Vagina (tissue), 2 donors: ENCODE results near the gene RBM33. TPM values are rescaled to one million over a fixed set of nuclear protein-coding genes. Genes with fewer than 3 reads are reported as not detected.
"Not testable (repeated sequence)": the region's sequence is repeated elsewhere in the genome, so short reads cannot be mapped to it uniquely, and the experiment has no call there.

Experiments
- DNase-seq, 2 donors: peaks; one replicate each; pipeline ENCODE4 v3.0.0-alpha.2; 2017; ENCODE audit errors: extremely low spot score in 2 of 2
- H3K27ac ChIP-seq: fragments of 200-600 bp; sonication (generic); one replicate; pipeline ENCODE4 v1.5.1; 2019
- H3K27me3 ChIP-seq: fragments of 200-600 bp; sonication (generic); one replicate; pipeline ENCODE4 v1.5.1; 2019
- H3K36me3 ChIP-seq, 2 donors: fragments of 200-600 bp; sonication (generic); one replicate each; pipeline ENCODE4 v1.5.1; 2017 to 2019
- H3K4me1 ChIP-seq: fragments of 200-600 bp; sonication (generic); one replicate; pipeline ENCODE4 v1.5.1; 2019
- H3K4me3 ChIP-seq, 2 donors: fragments of 200-600 bp; sonication (generic); 1 replicate in 1 of 2; 2 replicates in 1 of 2; pipeline ENCODE4 v1.5.1; 2016 to 2019
- H3K9me3 ChIP-seq: fragments of 200-600 bp; sonication (generic); one replicate; pipeline ENCODE4 v1.5.1; 2019
- CTCF ChIP-seq, 3 experiments: fragments of 450-650 bp in 2 of 3; fragments of 200-600 bp in 1 of 3; sonication (generic) in 1 of 3; IDR thresholded peaks; one replicate each; pipeline ENCODE4 v1.5.1; 2017 to 2019; ENCODE audit warnings: antibody characterized with exemption in 3 of 3, mild to moderate bottlenecking in 2 of 3, moderate library complexity in 2 of 3
- POLR2A ChIP-seq, 2 donors: fragments of 450-650 bp; IDR thresholded peaks; one replicate each; pipeline ENCODE4 v1.6.1; 2017; ENCODE audit warnings: antibody characterized with exemption in 2 of 2, mild to moderate bottlenecking in 2 of 2, moderate library complexity in 2 of 2
- POLR2AphosphoS5 ChIP-seq, 2 donors: sonication (generic); formaldehyde crosslinking; IDR thresholded peaks; one replicate each; pipeline ENCODE4 v1.9.0; 2017; ENCODE audit warnings: antibody characterized with exemption in 2 of 2, mild to moderate bottlenecking in 2 of 2, low read depth in 1 of 2; ENCODE audit not compliant: insufficient read depth in 1 of 2
- intact Hi-C: fragments of 100-400 bp; cut with DNase I; formaldehyde crosslinking; loops from one replicate; pipeline ENCODE4 v1.15.1; 2023
- total RNA-seq: library from RNA; depleted of rRNA; stranded (reverse); fragments of >200 nt; gene quantifications from one replicate; pipeline ENCODE4 v1.2.3, GENCODE V29; 2016

RBM33 gene
- total RNA-seq, 1 donor from 2014 or later: 63.8 TPM

GRCh38 chr7:155683098-155683497 lies 38.6 kb downstream of the RBM33 start:
- no peak overlapping the region for H3K27ac ChIP-seq
- no peaks in the 10 kb centered on the region for H3K9me3 ChIP-seq
- H3K4me3 ChIP-seq: no peak overlapping the region
- H3K4me1 ChIP-seq: peaks cover 21% of the 10 kb centered on the region
- peaks cover 0 to 15% of the 10 kb centered on the region in 2 donors for H3K36me3 ChIP-seq
- TF ChIP-seq CTCF (IDR thresholded peaks at IDR 0.05): no peak
- TF ChIP-seq POLR2A (IDR thresholded peaks at IDR 0.05): no peak
- TF ChIP-seq POLR2AphosphoS5 (IDR thresholded peaks at IDR 0.05; ENCODE audit: insufficient read depth in 1 of 2, low read depth in 1 of 2): no peak
- no peak for DNase-seq
- intact Hi-C loops: no loop called here
- H3K27me3 ChIP-seq: no peaks in the 10 kb centered on the region

DNA sequence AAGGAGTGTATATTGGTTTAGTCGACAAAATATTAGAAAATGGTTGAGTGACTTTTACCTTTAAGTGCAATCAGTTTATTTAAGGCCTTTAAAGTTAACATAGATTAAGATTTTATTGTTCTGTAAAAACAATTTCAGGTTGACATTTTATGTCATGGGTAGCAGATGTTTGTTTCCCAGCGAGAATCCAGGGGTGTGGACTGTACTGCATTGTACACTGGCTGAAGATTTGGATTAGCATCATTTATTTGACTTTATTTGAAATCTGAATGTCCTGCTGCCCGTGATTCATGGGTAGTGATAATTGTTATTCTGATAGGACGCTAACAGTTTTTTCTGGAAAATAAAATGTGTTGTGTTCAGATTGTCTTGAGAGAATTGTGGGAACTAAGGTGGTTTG lies 39.3 kb downstream of the RBM33 start:
- Histone ChIP-seq H3K4me1 (peaks cover 21% of the 10 kb centered on the region), H3K36me3 (peaks cover 0 to 14% of the 10 kb centered on the region in 2 donors), H3K27me3 (no peaks in the 10 kb centered on the region), H3K9me3 (no peaks in the 10 kb centered on the region), H3K27ac (no peak overlapping the region), H3K4me3 (no peak overlapping the region)
- intact Hi-C loops: no loop called here
- DNase-seq: no peak
- TF ChIP-seq CTCF (IDR thresholded peaks at IDR 0.05) (no peak), POLR2AphosphoS5 (IDR thresholded peaks at IDR 0.05; ENCODE audit: insufficient read depth in 1 of 2, low read depth in 1 of 2) (no peak), POLR2A (IDR thresholded peaks at IDR 0.05) (no peak)

- no peak overlapping the region for H3K4me3 ChIP-seq
- intact Hi-C loops: no loop called here
- H3K27me3 ChIP-seq: no peaks in the 10 kb centered on the region
- DNase-seq: no peak
- peaks cover 0 to 6% of the 10 kb centered on the region in 2 donors for H3K36me3 ChIP-seq
- H3K9me3 ChIP-seq: no peaks in the 10 kb centered on the region
- no peak overlapping the region for H3K27ac ChIP-seq
- H3K4me1 ChIP-seq: peaks cover 21% of the 10 kb centered on the region
- TF ChIP-seq POLR2A (IDR thresholded peaks at IDR 0.05) (no peak), CTCF (IDR thresholded peaks at IDR 0.05) (no peak), POLR2AphosphoS5 (IDR thresholded peaks at IDR 0.05; ENCODE audit: insufficient read depth in 1 of 2, low read depth in 1 of 2) (no peak)
Observed at GRCh38 chr7:155684543-155684942, 40.1 kb downstream of the RBM33 start.

- H3K36me3 ChIP-seq: peaks cover 0 to 6% of the 10 kb centered on the region in 2 donors
- TF ChIP-seq POLR2A (IDR thresholded peaks at IDR 0.05) (no peak), CTCF (IDR thresholded peaks at IDR 0.05) (no peak), POLR2AphosphoS5 (IDR thresholded peaks at IDR 0.05; ENCODE audit: insufficient read depth in 1 of 2, low read depth in 1 of 2) (no peak)
- no peaks in the 10 kb centered on the region for H3K9me3 ChIP-seq
- no peak for DNase-seq
- no peak overlapping the region for H3K27ac ChIP-seq
- H3K4me3 ChIP-seq: no peak overlapping the region
- intact Hi-C loops: no loop called here
- peaks cover 21% of the 10 kb centered on the region for H3K4me1 ChIP-seq
- no peaks in the 10 kb centered on the region for H3K27me3 ChIP-seq
Observed at GRCh38 chr7:155685070-155685790, 40.8 kb downstream of the RBM33 start.

DNA sequence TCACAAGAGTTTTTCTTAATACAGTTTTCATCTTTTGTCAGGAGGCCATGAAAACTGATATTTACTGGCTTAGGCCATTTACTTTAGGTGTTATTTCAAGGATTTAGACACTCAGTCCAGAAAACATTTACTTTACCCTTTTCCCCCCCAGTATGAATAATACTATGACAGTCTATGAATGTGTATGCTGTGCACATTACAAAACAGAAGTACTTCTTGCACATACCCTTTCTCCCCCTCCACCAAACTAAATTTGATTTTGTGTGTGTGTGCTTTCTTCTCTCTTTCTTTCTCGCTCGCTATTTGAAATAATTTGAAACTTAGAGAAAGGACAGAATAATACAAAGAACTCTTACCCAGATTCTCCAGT lies 41.3 kb downstream of the RBM33 start:
- TF ChIP-seq POLR2AphosphoS5 (IDR thresholded peaks at IDR 0.05; ENCODE audit: insufficient read depth in 1 of 2, low read depth in 1 of 2) (no peak), CTCF (IDR thresholded peaks at IDR 0.05) (no peak), POLR2A (IDR thresholded peaks at IDR 0.05) (no peak)
- no peak overlapping the region for H3K4me3 ChIP-seq
- H3K27me3 ChIP-seq: no peaks in the 10 kb centered on the region
- H3K9me3 ChIP-seq: no peaks in the 10 kb centered on the region
- no peak for DNase-seq
- H3K4me1 ChIP-seq: peaks cover 21% of the 10 kb centered on the region
- intact Hi-C loops: no loop called here
- peaks cover 0 to 3% of the 10 kb centered on the region in 2 donors for H3K36me3 ChIP-seq
- H3K27ac ChIP-seq: no peak overlapping the region

GRCh38 chr7:155686620-155687324 lies 42.3 kb downstream of the RBM33 start:
- H3K27me3 ChIP-seq, H3K4me3 ChIP-seq, intact Hi-C loops, H3K27ac ChIP-seq, H3K36me3 ChIP-seq, H3K9me3 ChIP-seq, DNase-seq: not testable (repeated sequence)
- H3K4me1 ChIP-seq: peaks cover 24% of the 10 kb centered on the region

- H3K4me3 ChIP-seq, H3K27me3 ChIP-seq, intact Hi-C loops, DNase-seq, H3K9me3 ChIP-seq, H3K36me3 ChIP-seq, H3K27ac ChIP-seq: not testable (repeated sequence)
- peaks cover 29% of the 10 kb centered on the region for H3K4me1 ChIP-seq
Observed at GRCh38 chr7:155688237-155688636, 43.8 kb downstream of the RBM33 start.
